ENCODE data around the gene KCNC1.

- TF ChIP-seq CTCF (IDR thresholded peaks at IDR 0.05; ENCODE audit: low read depth, low read length) (no peak), EZH2phosphoT487 (IDR thresholded peaks at IDR 0.05; ENCODE audit: low read depth) (no peak)
These were observed 35.1 kb upstream of the KCNC1 start for GRCh38 chr11:17699147-17700114.
